GM18505 (cell line): Measurements from ENCODE around the gene EDN3.

Source experiments
- ATAC-seq: cut with Tn5 transposase; IDR thresholded peaks from one replicate; pipeline ENCODE4 v1.9.1; 2021; ENCODE audit not compliant: unreplicated experiment
- POLR2A ChIP-seq: IDR thresholded peaks from 4 replicates; pipeline ENCODE4 v1.6.1; 2011; ENCODE audit warnings: borderline replicate concordance; ENCODE audit not compliant: insufficient read depth, insufficient read length; ENCODE audit errors: extremely low read depth

EDN3 gene

GRCh38 chr20:59289994-59290393 lies 10.4 kb upstream of the EDN3 start:
- TF ChIP-seq POLR2A, result no peak

GRCh38 chr20:59291740-59292383 lies 8.5 kb upstream of the EDN3 start:
- TF ChIP-seq POLR2A, result no peak
- no peak for ATAC-seq

More at GRCh38 chr20:59289994-59290393, 10.4 kb upstream of the EDN3 start:
- no peak for ATAC-seq

DNA sequence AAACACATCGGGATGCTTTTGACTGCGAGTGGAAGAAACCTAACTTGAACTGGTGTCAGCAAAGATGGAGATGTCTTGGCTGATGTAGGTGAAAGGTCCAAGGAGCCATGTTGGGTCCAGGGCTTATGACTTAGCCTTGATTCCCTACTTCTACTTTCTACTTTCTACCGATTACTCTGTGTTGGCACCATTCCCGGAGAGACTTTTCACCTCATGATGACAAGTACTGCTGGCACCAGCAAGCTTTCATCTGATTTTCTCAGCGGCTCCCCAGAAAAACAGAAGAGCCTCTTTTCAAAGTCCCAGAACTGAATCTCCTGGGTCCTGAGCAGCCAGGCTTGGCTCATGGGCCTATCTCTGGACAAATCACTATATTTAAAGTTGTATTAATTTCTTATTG lies 4.9 kb upstream of the EDN3 start:
- no peak for ATAC-seq
- no peak for TF ChIP-seq POLR2A

- TF ChIP-seq POLR2A, result no peak
- ATAC-seq, result no peak
Measured at GRCh38 chr20:59297686-59298085, 2.7 kb upstream of the EDN3 start.

DNA sequence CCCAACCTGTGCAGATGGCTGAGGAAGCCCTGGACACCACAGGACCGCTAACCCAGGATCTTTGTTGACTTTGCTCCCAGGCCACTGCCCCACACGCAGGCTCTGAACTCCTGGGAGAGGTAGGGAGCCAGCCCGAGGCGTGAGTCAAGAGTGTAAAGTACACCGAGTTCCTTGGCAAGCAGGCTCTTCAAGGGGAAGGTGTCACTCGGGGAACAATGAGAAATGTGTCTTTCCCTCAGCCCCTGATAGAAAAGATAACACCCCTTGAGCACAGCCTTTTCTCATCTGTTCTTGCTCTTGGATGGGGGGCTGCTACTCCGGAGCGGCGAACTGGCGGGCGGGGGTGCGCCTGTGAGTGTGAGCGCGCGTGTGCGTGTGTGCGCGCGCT lies 472 bp upstream of the EDN3 start:
- no peak for ATAC-seq
- no peak for TF ChIP-seq POLR2A

DNA sequence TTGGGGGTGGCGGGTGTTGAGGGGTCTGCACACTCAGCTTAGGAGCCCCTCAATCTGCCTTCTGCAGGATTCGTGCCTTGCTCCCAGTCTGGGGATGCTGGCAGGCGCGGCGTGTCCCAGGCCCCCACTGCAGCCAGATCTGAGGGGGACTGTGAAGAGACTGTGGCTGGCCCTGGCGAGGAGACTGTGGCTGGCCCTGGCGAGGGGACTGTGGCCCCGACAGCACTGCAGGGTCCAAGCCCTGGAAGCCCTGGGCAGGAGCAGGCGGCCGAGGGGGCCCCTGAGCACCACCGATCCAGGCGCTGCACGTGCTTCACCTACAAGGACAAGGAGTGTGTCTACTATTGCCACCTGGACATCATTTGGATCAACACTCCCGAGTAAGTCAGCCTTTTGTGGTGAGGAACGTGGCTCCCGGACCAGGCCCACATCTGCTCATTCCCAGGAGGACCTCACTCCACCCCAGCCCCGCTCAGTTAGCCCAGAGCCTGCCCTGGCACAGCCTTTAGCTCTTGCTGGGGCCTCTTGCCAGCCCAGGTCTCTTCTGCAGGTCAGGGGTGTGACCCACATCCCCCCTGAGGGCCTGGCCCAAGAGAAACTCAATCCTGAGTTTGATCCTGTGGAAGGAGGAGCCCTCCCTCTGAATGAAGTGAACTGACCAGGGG lies 1.1 kb downstream of the EDN3 start:
- no peak for ATAC-seq

DNA sequence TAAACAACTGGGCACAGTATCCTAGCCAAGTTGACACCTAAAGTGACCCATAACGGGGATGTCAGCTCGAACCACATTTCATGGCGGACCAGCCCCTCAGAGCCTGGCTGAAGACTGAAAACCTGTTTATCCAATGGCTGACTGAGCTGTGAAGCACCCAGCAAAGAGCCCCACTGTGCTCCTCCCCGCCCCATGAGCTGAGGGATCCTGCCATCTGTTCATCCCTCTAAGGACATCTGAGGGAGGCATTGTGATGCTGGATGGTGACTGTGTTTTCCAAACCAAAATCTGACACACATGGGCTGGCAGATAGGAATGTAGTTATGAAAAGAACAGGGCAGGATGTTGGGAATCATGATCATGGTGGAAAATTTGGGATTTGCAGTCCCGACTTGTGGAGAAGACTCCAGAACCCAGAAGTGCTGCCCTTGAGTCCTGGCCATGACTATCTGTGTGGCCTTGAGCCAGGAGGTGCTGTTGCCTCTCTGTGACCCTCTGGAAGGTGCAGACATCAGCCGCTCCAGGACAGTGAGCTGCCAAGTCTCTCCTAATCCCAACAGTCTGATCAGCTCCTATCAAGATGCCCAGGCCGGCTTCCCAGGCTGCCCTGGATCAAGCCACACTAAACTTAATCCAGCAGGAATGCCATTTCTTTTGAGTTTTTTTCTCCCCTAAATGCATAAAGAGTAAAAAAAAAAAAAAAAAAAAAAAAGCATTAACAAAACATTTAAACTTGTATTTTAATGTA lies 5.7 kb downstream of the EDN3 start:
- ATAC-seq, result no peak
- no peak for TF ChIP-seq POLR2A

More for the DNA sequence above, 1.1 kb downstream of the EDN3 start:
- no peak for TF ChIP-seq POLR2A

GRCh38 chr20:59307270-59307669 lies 6.9 kb downstream of the EDN3 start:
- TF ChIP-seq POLR2A, result no peak
- no peak for ATAC-seq

DNA sequence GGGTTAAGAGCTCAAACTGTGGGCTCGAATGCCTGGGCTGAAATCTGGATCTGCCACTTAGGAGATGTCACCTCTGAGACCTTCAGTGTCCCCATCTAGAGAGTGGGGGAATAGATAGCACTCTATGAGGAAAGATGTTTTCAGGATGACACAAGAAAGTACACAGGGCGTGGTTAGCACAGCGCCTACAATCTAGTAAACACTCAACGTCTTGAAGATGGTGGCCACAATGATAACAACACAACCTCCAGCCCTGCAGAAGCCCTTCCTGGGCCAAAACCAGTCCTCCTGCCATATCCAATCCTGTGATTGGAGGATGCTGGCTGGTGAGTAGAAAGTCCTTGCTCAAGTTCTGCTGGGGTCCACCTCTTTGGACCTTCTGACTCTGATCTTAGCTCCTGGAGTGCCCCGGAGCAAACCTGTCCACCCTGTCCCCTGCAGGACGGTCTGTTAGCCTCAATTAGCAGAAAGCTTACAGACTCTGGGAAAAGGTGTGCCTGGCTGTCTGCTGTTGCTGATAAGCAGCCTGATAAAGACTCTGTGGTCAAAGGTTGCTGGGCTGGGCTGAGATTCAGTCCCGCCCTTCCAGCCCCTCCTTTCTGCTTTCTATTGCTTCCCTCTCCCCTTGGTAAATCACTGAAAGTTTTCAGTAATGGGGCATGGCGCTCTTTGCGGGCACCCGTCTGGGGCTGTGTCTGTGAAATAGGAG lies 8.2 kb downstream of the EDN3 start:
- no peak for TF ChIP-seq POLR2A
- no peak for ATAC-seq

DNA sequence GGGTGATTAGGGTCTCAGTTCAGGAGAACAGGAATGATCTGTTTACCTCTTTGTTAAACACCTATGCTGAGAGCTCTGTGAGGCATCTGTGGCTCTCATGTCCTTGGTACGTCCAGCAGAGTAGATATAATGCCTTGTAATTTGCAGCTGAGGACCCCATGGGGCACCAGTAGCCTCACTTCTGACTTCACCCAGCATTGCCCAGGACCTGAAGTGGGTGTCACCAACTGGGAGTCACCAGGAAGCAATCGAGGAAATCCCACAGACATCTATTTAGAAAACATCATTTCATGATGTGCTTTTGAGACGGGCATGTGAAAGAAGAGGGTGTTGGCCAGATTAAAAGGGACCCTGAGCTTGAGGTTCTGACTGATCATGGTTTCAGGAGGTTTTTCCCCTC lies 8.8 kb downstream of the EDN3 start:
- no peak for TF ChIP-seq POLR2A
- no peak for ATAC-seq

DNA sequence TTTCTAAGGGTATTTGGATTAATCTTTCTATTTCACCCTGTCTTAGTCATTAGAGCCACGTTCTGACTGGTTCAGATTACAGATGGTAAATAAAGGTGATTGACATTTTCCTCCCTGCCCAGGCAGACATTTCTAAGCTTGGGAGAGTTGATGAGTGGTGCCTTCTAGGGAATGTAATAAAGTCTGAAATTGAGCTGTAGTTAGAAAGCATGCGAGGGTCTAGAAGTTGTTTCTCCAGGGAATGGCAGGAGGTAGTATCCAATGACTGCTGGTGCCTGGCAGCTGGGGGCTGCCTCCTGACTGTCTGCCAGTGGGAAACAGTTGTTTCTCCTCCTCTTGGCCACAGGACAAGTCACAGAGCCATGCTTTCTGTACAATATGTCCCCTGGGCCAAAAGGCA lies 14.6 kb downstream of the EDN3 start:
- ATAC-seq, result no peak
- no peak for TF ChIP-seq POLR2A

GRCh38 chr20:59316911-59317731 lies 16.7 kb downstream of the EDN3 start:
- no peak for TF ChIP-seq POLR2A
- ATAC-seq, result no peak
